Endothelial cell of umbilical vein (primary cell): ENCODE results near the gene KRT222. TPM values are rescaled to one million over a fixed set of nuclear protein-coding genes. Genes with fewer than 3 reads are reported as not detected.

Experiments used
- BruUV-seq: library from RNA; stranded (reverse); fragments of 400-500 nt; replicated peaks from 2 replicates; lab custom pipeline; 2021; lab: Mats Ljungman, UMichigan
- CTCF ChIA-PET: fragments of 300-600, 350-600 bp; sonication (Branson Sonifier 250); formaldehyde crosslinking; loops from one replicate; lab custom pipeline; 2021; ENCODE audit warnings: antibody characterized with exemption, inconsistent platforms; lab: Charles Lee
- POLR2A ChIA-PET: fragments of 300-600, 350-600 bp; sonication (Branson Sonifier 250); formaldehyde crosslinking; loops from one replicate; lab custom pipeline; 2021; ENCODE audit warnings: antibody characterized with exemption, inconsistent platforms; lab: Charles Lee
- DNase-seq: peaks from one replicate; pipeline ENCODE4 v3.0.0-alpha.2; 2011; ENCODE audit warnings: low read depth, low spot score
- FAIRE-seq: peaks from 2 replicates; lab custom pipeline; 2011; peaks lifted over from hg19 to GRCh38; lab: Jason Lieb, UNC
- H2AFZ ChIP-seq: 2 replicates; pipeline ENCODE4 v1.6.0; 2012; ENCODE audit warnings: low read depth, low read length, control low read depth, inconsistent platforms
- H3K27ac ChIP-seq: 2 replicates; pipeline ENCODE4 v1.5.1; 2011; ENCODE audit warnings: low read depth, mild to moderate bottlenecking, control low read depth, low read length, moderate library complexity; ENCODE audit not compliant: insufficient read depth
- H3K27me3 ChIP-seq, 2 experiments: 2 replicates each; pipeline versions ENCODE4 v1.6.0 to v1.6.1; 2011; ENCODE audit warnings: low read length in 2 of 2, mixed read lengths in 1 of 2; ENCODE audit not compliant: control insufficient read depth in 2 of 2, insufficient read depth in 2 of 2
- H3K36me3 ChIP-seq, 2 experiments: 2 replicates in 1 of 2; 3 replicates in 1 of 2; pipeline ENCODE4 v1.5.1; 2011; ENCODE audit warnings: low read length in 2 of 2, mild to moderate bottlenecking in 1 of 2, moderate library complexity in 1 of 2; ENCODE audit not compliant: control insufficient read depth in 2 of 2, insufficient read depth in 2 of 2; ENCODE audit errors: extremely low read depth in 1 of 2
- H3K4me1 ChIP-seq: 3 replicates; pipeline ENCODE4 v1.5.1; 2011; ENCODE audit warnings: mild to moderate bottlenecking, low read length; ENCODE audit not compliant: control insufficient read depth, insufficient read depth; ENCODE audit errors: extremely low read depth
- H3K4me2 ChIP-seq: 2 replicates; pipeline ENCODE4 v1.6.1; 2011; ENCODE audit warnings: low read length, control low read depth, mixed read lengths; ENCODE audit not compliant: insufficient read depth
- H3K4me3 ChIP-seq, 3 experiments: fragments of 200-600 bp in 1 of 3; sonication (generic), shearing (Covaris generic) in 1 of 3; replicated peaks in 1 of 3; 2 replicates each; pipeline ENCODE4 v1.5.1; 2011 to 2016; ENCODE audit warnings: control low read depth in 3 of 3, low read length in 3 of 3, mild to moderate bottlenecking in 2 of 3, inconsistent platforms in 1 of 3, low read depth in 1 of 3, moderate library complexity in 1 of 3; ENCODE audit not compliant: insufficient read depth in 1 of 3
- H3K79me2 ChIP-seq: 2 replicates; pipeline ENCODE4 v1.6.0; 2012; ENCODE audit warnings: low read length, inconsistent platforms; ENCODE audit not compliant: control insufficient read depth, insufficient read depth
- H3K9ac ChIP-seq: replicated peaks from 2 replicates; pipeline ENCODE3; 2011; ENCODE audit warnings: low read length, control low read depth; ENCODE audit not compliant: insufficient read depth; ENCODE audit errors: extremely low read depth
- H3K9me1 ChIP-seq: replicated peaks from 3 replicates; pipeline ENCODE4 v1.6.0; 2011; ENCODE audit warnings: mild to moderate bottlenecking, low read length; ENCODE audit not compliant: control insufficient read depth, insufficient read depth; ENCODE audit errors: extremely low read depth
- H3K9me3 ChIP-seq: replicated peaks from 2 replicates; pipeline ENCODE4 v1.5.1; 2012; ENCODE audit warnings: low read length, inconsistent platforms; ENCODE audit not compliant: control insufficient read depth, insufficient read depth
- H4K20me1 ChIP-seq: replicated peaks from 2 replicates; pipeline ENCODE3; 2011; ENCODE audit warnings: mild to moderate bottlenecking, low read length; ENCODE audit not compliant: control insufficient read depth, insufficient read depth; ENCODE audit errors: extremely low read depth
- CTCF ChIP-seq, 2 donors: IDR thresholded peaks; 1 replicate in 1 of 2; 2 replicates in 1 of 2; pipeline ENCODE4 v1.5.1; 2011; ENCODE audit warnings: low read length in 2 of 2, mild to moderate bottlenecking in 2 of 2, moderate library complexity in 2 of 2, control low read depth in 1 of 2, inconsistent platforms in 1 of 2, low read depth in 1 of 2; ENCODE audit not compliant: insufficient read depth in 1 of 2; ENCODE audit errors: extremely low read depth in 1 of 2
- EZH2 ChIP-seq: IDR thresholded peaks from 2 replicates; pipeline ENCODE4 v1.6.1; 2012; ENCODE audit warnings: borderline replicate concordance, low read depth, mild to moderate bottlenecking, moderate library complexity, low read length, inconsistent platforms; ENCODE audit not compliant: severe bottlenecking
- FOS ChIP-seq: IDR thresholded peaks from 2 replicates; pipeline ENCODE4 v1.6.1; 2011; ENCODE audit warnings: mild to moderate bottlenecking, low read length, moderate library complexity, borderline replicate concordance; ENCODE audit not compliant: insufficient read depth
- GATA2 ChIP-seq: IDR thresholded peaks from 2 replicates; pipeline ENCODE4 v1.7.0; 2011; ENCODE audit warnings: low read depth, mild to moderate bottlenecking, moderate library complexity, mixed read lengths, low read length; ENCODE audit not compliant: insufficient read length, insufficient read depth
- JUN ChIP-seq: IDR thresholded peaks from 2 replicates; pipeline ENCODE4 v1.6.1; 2011; ENCODE audit warnings: borderline replicate concordance, low read depth; ENCODE audit not compliant: insufficient read length, insufficient read depth
- MAX ChIP-seq: IDR thresholded peaks from 2 replicates; pipeline ENCODE4 v1.6.1; 2011; ENCODE audit not compliant: insufficient read depth, insufficient read length
- MYC ChIP-seq: IDR thresholded peaks from one replicate; pipeline ENCODE4 v1.6.1; 2011; ENCODE audit warnings: mild to moderate bottlenecking, low read depth, low read length
- POLR2A ChIP-seq: IDR thresholded peaks from 2 replicates; pipeline ENCODE4 v1.6.1; 2012; ENCODE audit warnings: low read depth, mild to moderate bottlenecking, control low read depth, low read length
- POLR2AphosphoS5 ChIP-seq: IDR thresholded peaks from 2 replicates; pipeline ENCODE4 v1.6.1; 2012; ENCODE audit warnings: low read depth, mild to moderate bottlenecking, control low read depth, low read length, moderate library complexity; ENCODE audit not compliant: insufficient read depth
- dilution Hi-C: fragments of 300-500 bp; cut with MboI; formaldehyde crosslinking; loops from one replicate; pipeline ENCODE4 v1.15.0; 2019; ENCODE audit warnings: low sequenced_read_pairs; ENCODE audit not compliant: extremely low pct_ligation_motif_present
- intact Hi-C: fragments of 100-400 bp; cut with micrococcal nuclease; formaldehyde crosslinking; loops from one replicate; pipeline ENCODE4 v1.10.0; 2022
- polyA plus RNA-seq, 4 experiments: library from polyadenylated mRNA; depleted of rRNA in 3 of 4; stranded (reverse) in 3 of 4; unstranded in 1 of 4; fragments of >200 nt; gene quantifications; 2 replicates each; pipeline versions ENCODE4 v1.2.1 to v1.2.3, GENCODE V29; 2011 to 2012; ENCODE audit warnings: missing spikeins in 1 of 4
- total RNA-seq: library from RNA; stranded (reverse); gene quantifications from 2 replicates; pipeline ENCODE4 v1.2.3, GENCODE V29; 2021

Gene KRT222
- total and polyA plus RNA-seq, 2 donors (not counting 3 experiments of a cell fraction or from before 2014, with no cell fraction given), result not detected

DNA sequence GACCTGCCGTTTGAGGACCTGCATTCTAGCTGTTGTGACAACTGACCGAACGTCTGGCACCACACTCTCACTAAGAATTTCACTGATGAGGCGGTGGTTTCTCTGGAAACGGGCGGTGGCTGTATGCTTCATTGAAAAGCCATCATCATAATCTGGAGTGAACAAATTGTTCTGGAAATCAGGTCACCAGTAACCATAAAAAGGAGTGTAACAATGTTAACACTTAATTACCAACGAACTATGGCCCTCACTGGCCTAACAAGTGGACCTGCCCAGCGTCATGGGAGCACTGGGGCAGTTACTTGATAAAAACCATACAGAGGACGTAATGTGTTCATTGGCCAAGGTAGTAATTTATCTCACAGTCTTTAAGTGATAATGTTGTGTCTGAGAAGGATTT is 32.8 kb downstream of the KRT222 start:
- H3K4me1 ChIP-seq, result no peaks in the 10 kb centered on the region
- no peaks in the 10 kb centered on the region for H4K20me1 ChIP-seq
- BruUV-seq, result no TSS peak
- intact Hi-C loops (no loop called here), dilution Hi-C loops (no loop called here)
- no peaks in the 10 kb centered on the region for H3K27me3 ChIP-seq
- H3K36me3 ChIP-seq, result peaks cover 14 to 42% of the 10 kb centered on the region in 2 experiments
- no peaks in the 10 kb centered on the region for H3K9me3 ChIP-seq
- H3K79me2 ChIP-seq, result no peaks in the 10 kb centered on the region
- no peak overlapping the region for H3K4me3 ChIP-seq
- ChIA-PET POLR2A (no interaction called here), CTCF (interaction anchor here (2.5 kb wide), 1 partner anchor 12 kb away, joined by 9 read pairs; no protein-coding TSS in a partner anchor)
- no peak overlapping the region for H2AFZ ChIP-seq
- no peak for TF ChIP-seq POLR2AphosphoS5
- TF ChIP-seq CTCF (IDR thresholded peaks at IDR 0.05; ENCODE audit: extremely low read depth in 1 of 2, insufficient read depth in 1 of 2, low read depth in 1 of 2, low read length in 2 of 2), result no peak
- no peak for TF ChIP-seq POLR2A
- no peak for TF ChIP-seq MAX
- FAIRE-seq, result no peak
- no peak overlapping the region for H3K27ac ChIP-seq
- DNase-seq, result no peak
- H3K4me2 ChIP-seq, result no peak overlapping the region
- H3K9ac ChIP-seq, result no peak overlapping the region
- no peaks in the 10 kb centered on the region for H3K9me1 ChIP-seq

GRCh38 chr17:40629842-40630241 is 35.1 kb downstream of the KRT222 start:
- FAIRE-seq, result no peak
- Histone ChIP-seq H3K27ac (no peak overlapping the region), H3K79me2 (no peaks in the 10 kb centered on the region), H4K20me1 (no peaks in the 10 kb centered on the region), H3K4me1 (no peaks in the 10 kb centered on the region), H2AFZ (no peak overlapping the region), H3K36me3 (peaks cover 8 to 27% of the 10 kb centered on the region in 2 experiments), H3K4me3 (no peak overlapping the region), H3K4me2 (no peak overlapping the region), H3K27me3 (no peaks in the 10 kb centered on the region), H3K9me1 (no peaks in the 10 kb centered on the region), H3K9ac (no peak overlapping the region), H3K9me3 (no peaks in the 10 kb centered on the region)
- no TSS peak for BruUV-seq
- ChIA-PET POLR2A (interaction anchor here (0.5 kb wide), 1 partner anchor 157 kb away, joined by 6 read pairs; no protein-coding TSS in a partner anchor), CTCF (interaction anchor here (1.1 to 2.6 kb wide), 3 partner anchors 9 to 14 kb away, joined by 3 to 8 read pairs (median 7); no protein-coding TSS in a partner anchor)
- no peak for TF ChIP-seq MAX
- no peak for TF ChIP-seq FOS
- no peak for TF ChIP-seq GATA2
- TF ChIP-seq CTCF (IDR thresholded peaks at IDR 0.05; ENCODE audit: extremely low read depth in 1 of 2, insufficient read depth in 1 of 2, low read depth in 1 of 2, low read length in 2 of 2), result no peak
- TF ChIP-seq POLR2AphosphoS5, result no peak
- no peak for TF ChIP-seq MYC
- TF ChIP-seq EZH2, result no peak
- TF ChIP-seq POLR2A, result no peak
- no peak for TF ChIP-seq JUN
- intact Hi-C loops (no loop called here), dilution Hi-C loops (no loop called here)
- DNase-seq, result no peak
